HG02870 (cell line): ENCODE results near the gene PLXNC1.

ENCODE experiments used
- ATAC-seq: cut with Tn5 transposase; IDR thresholded peaks from one replicate; pipeline ENCODE4 v1.9.1; 2021; ENCODE audit warnings: mild to moderate bottlenecking, moderate library complexity; ENCODE audit not compliant: unreplicated experiment

Gene PLXNC1

GRCh38 chr12:94133964-94134795, 14.2 kb upstream of the PLXNC1 start:
- ATAC-seq, result no peak

- no peak for ATAC-seq
Observed at GRCh38 chr12:94135896-94136295, 12.5 kb upstream of the PLXNC1 start.

- no peak for ATAC-seq
Observed at GRCh38 chr12:94139816-94140215, 8.6 kb upstream of the PLXNC1 start.

- ATAC-seq, result no peak
Observed at GRCh38 chr12:94140556-94140955, 7.8 kb upstream of the PLXNC1 start.

GRCh38 chr12:94141004-94141764, 7.2 kb upstream of the PLXNC1 start:
- ATAC-seq, result no peak

- no peak for ATAC-seq
Observed at GRCh38 chr12:94141892-94142291, 6.5 kb upstream of the PLXNC1 start.

GRCh38 chr12:94143438-94143837, 4.9 kb upstream of the PLXNC1 start:
- no peak for ATAC-seq

GRCh38 chr12:94143951-94144350, 4.4 kb upstream of the PLXNC1 start:
- no peak for ATAC-seq

- ATAC-seq, result no peak
Observed at GRCh38 chr12:94144781-94145180, 3.6 kb upstream of the PLXNC1 start.

GRCh38 chr12:94145191-94145983, 3.0 kb upstream of the PLXNC1 start:
- ATAC-seq, result no peak

- ATAC-seq, result no peak
Observed at GRCh38 chr12:94146166-94146936, 2.0 kb upstream of the PLXNC1 start.

- no peak for ATAC-seq
Observed at GRCh38 chr12:94147387-94147990, 888 bp upstream of the PLXNC1 start.

- no peak for ATAC-seq
Observed at GRCh38 chr12:94148739-94149118, 352 bp downstream of the PLXNC1 start.

GRCh38 chr12:94149119-94149780, 873 bp downstream of the PLXNC1 start:
- ATAC-seq, result peak; percentile 29

GRCh38 chr12:94149781-94150239, 1.4 kb downstream of the PLXNC1 start:
- no peak for ATAC-seq

GRCh38 chr12:94150240-94151121, 2.1 kb downstream of the PLXNC1 start:
- ATAC-seq, result no peak

- no peak for ATAC-seq
Observed at GRCh38 chr12:94151582-94151981, 3.2 kb downstream of the PLXNC1 start.

- no peak for ATAC-seq
Observed at GRCh38 chr12:94152292-94153078, 4.1 kb downstream of the PLXNC1 start.
